RWPE2 (cell line): Measurements from ENCODE around the gene PVALB.
"Not testable (repeated sequence)": the region's sequence is repeated elsewhere in the genome, so short reads cannot be mapped to it uniquely, and the experiment has no call there.

Experiments
- ATAC-seq: fragments of 200-7000 bp; cut with Tn5 transposase; 3 replicates; pipeline ENCODE4 v1.9.1; 2021; ENCODE audit warnings: low read depth
- DNase-seq: peaks from one replicate; pipeline ENCODE4 v3.0.0-alpha.2; 2020; ENCODE audit warnings: low spot score
- H3K27ac ChIP-seq: fragments of 450-650 bp; 2 replicates; pipeline ENCODE4 v1.5.1; 2017; ENCODE audit warnings: mild to moderate bottlenecking; ENCODE audit not compliant: poor library complexity, severe bottlenecking
- H3K27me3 ChIP-seq: fragments of 250-450 bp; sonication (Bioruptor Pico); 2 replicates; pipeline ENCODE4 v1.5.1; 2021; ENCODE audit warnings: mild to moderate bottlenecking, moderate library complexity; ENCODE audit not compliant: insufficient read depth, poor library complexity, severe bottlenecking
- H3K36me3 ChIP-seq: fragments of 250-450 bp; sonication (Bioruptor Pico); 2 replicates; pipeline ENCODE4 v1.5.1; 2020; ENCODE audit warnings: low read depth, mild to moderate bottlenecking, moderate library complexity
- H3K4me1 ChIP-seq: fragments of 250-450 bp; sonication (Bioruptor Pico); 2 replicates; pipeline ENCODE4 v1.5.1; 2021; ENCODE audit warnings: mild to moderate bottlenecking, moderate library complexity; ENCODE audit not compliant: insufficient read depth, poor library complexity, severe bottlenecking
- H3K4me3 ChIP-seq: fragments of 250-450 bp; sonication (Bioruptor Pico); 2 replicates; pipeline ENCODE4 v1.5.1; 2021; ENCODE audit warnings: mild to moderate bottlenecking, moderate library complexity; ENCODE audit not compliant: severe bottlenecking
- H3K9me3 ChIP-seq: fragments of 250-450 bp; sonication (Bioruptor Pico); 2 replicates; pipeline ENCODE4 v1.5.1; 2021; ENCODE audit warnings: mild to moderate bottlenecking, moderate library complexity; ENCODE audit not compliant: severe bottlenecking
- CTCF ChIP-seq: fragments of 450-650 bp; IDR thresholded peaks from one replicate; pipeline ENCODE4 v1.5.1; 2017; ENCODE audit warnings: mild to moderate bottlenecking, moderate library complexity; ENCODE audit not compliant: poor library complexity, severe bottlenecking

The PVALB gene

GRCh38 chr22:36756031-36756430 lies 60.8 kb downstream of the PVALB start:
- H3K27ac ChIP-seq: no peak overlapping the region
- H3K9me3 ChIP-seq: no peaks in the 10 kb centered on the region
- DNase-seq (peak; percentile 32), ATAC-seq (no peak)
- H3K36me3 ChIP-seq: no peaks in the 10 kb centered on the region
- TF ChIP-seq CTCF: no peak
- no peaks in the 10 kb centered on the region for H3K4me1 ChIP-seq
- H3K4me3 ChIP-seq: no peak overlapping the region
- no peaks in the 10 kb centered on the region for H3K27me3 ChIP-seq

- no peaks in the 10 kb centered on the region for H3K27me3 ChIP-seq
These were observed 61.5 kb downstream of the PVALB start for GRCh38 chr22:36755316-36755715.

GRCh38 chr22:36754881-36755280 lies 62.0 kb downstream of the PVALB start:
- not testable (repeated sequence) for H3K36me3 ChIP-seq, H3K4me3 ChIP-seq, H3K27ac ChIP-seq, ATAC-seq, H3K27me3 ChIP-seq, H3K4me1 ChIP-seq, H3K9me3 ChIP-seq
- peak; percentile 19 for DNase-seq

More at GRCh38 chr22:36755316-36755715, 61.5 kb downstream of the PVALB start:
- H3K9me3 ChIP-seq: no peaks in the 10 kb centered on the region
- H3K4me1 ChIP-seq: no peaks in the 10 kb centered on the region
- DNase-seq (no peak), ATAC-seq (no peak)
- no peaks in the 10 kb centered on the region for H3K36me3 ChIP-seq
- no peak for TF ChIP-seq CTCF
- H3K4me3 ChIP-seq: no peak overlapping the region
- H3K27ac ChIP-seq: no peak overlapping the region

GRCh38 chr22:36753916-36754315 lies 62.9 kb downstream of the PVALB start:
- Histone ChIP-seq H3K36me3 (no peaks in the 10 kb centered on the region), H3K4me1 (no peaks in the 10 kb centered on the region), H3K9me3 (no peaks in the 10 kb centered on the region), H3K27me3 (no peaks in the 10 kb centered on the region), H3K4me3 (no peak overlapping the region), H3K27ac (no peak overlapping the region)
- DNase-seq: peak; percentile 44
- no peak for TF ChIP-seq CTCF
- ATAC-seq: no peak

- Histone ChIP-seq H3K27me3 (no peaks in the 10 kb centered on the region), H3K4me3 (no peak overlapping the region), H3K4me1 (no peaks in the 10 kb centered on the region), H3K9me3 (no peaks in the 10 kb centered on the region), H3K36me3 (no peaks in the 10 kb centered on the region), H3K27ac (no peak overlapping the region)
- TF ChIP-seq CTCF: no peak
- ATAC-seq (peak; percentile 76), DNase-seq (peak; percentile 40)
These were observed 63.6 kb downstream of the PVALB start for GRCh38 chr22:36753120-36753802.
